Measurements from ENCODE around the gene KCP. TPM values are rescaled to one million over a fixed set of nuclear protein-coding genes. Genes with fewer than 3 reads are reported as not detected.
"Not testable (repeated sequence)": the region's sequence is repeated elsewhere in the genome, so short reads cannot be mapped to it uniquely, and the experiment has no call there.

KCP gene
- total RNA-seq, 1 donor from 2014 or later, result 0.16 TPM

GRCh38 chr7:128920913-128921582 lies 10.5 kb upstream of the KCP start:
- no peak for DNase-seq

DNA sequence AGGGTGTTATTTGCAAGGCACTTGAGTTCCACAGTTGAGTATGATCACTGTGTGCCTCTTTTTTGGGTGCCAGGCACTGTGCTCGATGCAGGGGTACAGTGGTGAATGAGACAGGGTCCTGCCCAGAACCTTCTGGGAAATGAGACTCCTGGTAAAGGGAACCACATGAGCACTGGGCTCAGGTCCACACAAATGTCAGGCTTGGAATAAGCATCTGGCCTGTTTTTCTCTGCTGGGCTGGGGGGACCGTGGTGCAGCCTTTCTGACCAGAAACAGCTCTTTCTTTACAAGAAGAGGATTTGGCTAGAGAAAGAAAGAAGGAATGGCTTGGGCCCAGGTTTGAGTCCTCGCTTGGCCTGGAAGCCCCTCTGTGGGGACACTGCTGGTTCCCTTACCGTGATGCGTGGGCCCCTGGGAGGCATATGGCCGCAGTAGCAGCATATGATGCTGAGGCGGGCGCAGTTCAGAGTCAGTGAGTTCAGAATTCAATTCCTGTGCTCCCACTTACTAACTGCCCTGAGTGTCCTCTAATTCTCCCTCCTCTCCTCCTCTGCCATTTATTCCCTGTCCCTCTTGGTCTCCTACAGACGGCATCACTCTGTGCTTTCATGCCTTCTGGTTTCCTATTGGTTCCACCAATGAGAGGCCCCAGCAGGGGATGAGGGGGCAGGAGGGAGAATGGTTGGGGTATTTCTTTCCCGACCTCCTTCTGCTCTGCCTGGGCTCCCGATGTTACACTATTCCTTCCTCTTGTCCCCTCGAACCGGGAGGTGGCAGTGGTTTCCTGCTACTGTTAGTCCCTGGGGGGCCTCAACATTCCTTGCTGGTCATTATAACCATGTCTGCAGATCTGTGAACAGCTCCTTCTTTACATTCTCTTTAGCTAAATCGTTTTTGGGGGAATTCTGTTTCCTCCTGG lies 9.6 kb upstream of the KCP start:
- no peak for DNase-seq

DNA sequence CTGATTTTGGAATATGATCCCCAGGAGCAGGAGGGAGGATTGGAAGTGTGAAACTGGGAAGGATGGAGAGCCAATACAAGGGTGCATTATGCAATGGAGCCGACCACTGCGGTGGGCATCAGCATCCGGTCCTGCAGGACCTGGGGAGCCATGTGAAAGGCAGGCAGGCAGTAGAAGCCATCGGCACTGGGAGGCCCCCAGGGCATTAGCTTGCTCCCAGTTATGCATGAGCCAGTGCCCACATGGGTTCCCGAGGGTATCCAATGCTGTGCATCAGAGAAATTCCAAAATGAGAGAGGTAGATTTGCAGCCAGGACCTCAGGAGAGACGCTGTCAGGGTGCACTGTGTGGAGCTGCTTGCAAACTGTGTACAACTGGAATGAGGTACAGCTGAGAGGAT lies 8.7 kb upstream of the KCP start:
- DNase-seq, result no peak

- DNase-seq, result no peak
Measured at GRCh38 chr7:128918016-128918665, 7.6 kb upstream of the KCP start.

DNA sequence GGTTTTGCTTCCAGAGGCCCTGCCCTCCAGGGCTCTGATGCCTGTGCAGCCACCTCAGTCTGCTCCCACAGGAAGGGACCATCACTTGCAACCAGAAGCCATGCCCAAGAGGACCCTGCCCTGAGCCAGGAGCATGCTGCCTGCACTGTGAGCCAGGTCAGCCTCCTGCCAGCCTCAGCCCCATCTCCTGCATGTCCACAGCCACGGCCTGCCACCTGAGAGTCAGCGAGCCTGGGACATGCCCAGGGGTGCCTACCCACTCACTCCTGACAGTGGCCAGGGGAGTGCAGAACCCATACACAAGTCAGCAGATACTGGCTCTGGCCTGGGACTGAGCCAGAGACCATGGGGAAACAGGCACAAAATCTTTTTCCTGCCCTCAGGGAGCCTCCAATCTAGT lies 6.6 kb upstream of the KCP start:
- no peak for DNase-seq

- DNase-seq, result no peak
Measured at GRCh38 chr7:128916643-128916915, 6.1 kb upstream of the KCP start.

DNA sequence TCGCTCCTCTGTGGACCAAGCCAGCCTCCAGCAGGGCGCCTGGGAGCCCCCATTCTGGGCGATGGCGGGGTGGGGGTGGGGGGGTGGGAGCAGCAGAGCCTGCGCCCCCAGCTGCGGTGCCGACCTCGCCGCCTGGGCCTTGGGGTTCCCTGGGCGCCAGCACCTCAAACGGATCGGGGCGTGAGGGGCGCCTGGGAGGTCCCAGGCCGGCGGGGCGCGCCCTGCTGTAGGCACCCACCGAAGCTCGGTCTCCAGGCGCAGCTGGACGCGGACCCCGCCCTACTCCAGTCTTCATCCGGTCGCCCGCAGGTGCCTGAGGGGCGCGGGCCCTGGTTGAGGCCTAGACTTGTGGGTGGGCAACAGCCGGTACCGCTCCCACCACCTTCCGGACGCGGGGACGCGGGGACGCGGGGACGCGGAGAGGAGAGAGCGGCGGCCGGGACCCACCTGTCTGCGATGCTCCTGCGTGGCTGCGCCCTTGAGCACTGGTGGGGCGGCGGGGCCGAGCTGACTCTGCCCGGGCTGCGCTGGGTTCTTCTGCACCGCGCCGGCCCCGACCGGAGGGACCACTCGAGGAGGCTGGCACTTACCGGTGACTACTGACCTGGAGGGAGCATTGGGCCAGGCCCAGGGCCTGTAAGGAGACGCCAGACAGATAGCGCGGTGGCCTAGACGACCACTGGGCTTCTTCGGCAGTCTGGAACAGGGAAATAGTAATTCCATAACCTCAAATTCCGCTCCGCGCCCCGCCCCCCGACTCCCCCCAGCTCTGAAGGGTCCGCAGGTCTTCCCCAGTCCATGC lies 5.5 kb upstream of the KCP start:
- no peak for DNase-seq

DNA sequence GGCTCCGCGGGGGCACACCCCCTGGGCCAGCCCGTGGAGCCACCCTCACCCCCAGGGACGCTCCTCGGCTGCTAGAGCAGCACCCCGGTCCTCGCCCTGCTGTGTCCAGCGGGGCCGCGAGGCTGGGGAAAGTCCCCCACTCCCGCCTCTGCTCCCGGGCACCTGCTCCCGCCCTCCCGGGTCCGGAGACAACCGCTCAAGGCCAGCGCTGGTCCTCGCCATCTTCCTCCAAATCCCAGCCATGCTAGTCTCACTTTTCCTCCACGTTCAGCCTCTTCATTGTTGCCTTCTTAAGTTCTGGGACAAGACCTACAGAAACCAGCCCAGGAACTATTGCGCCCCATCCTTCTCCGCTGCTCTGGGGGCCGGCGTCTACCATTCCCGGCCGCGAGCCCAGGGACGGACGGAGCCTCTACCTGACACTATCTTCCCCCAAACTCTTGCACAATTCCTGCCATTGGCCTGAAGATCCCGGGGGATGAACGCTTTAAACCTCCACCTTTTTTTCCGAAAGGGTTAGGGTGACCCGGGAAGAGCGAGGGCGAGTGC lies 4.8 kb upstream of the KCP start:
- no peak for DNase-seq

DNA sequence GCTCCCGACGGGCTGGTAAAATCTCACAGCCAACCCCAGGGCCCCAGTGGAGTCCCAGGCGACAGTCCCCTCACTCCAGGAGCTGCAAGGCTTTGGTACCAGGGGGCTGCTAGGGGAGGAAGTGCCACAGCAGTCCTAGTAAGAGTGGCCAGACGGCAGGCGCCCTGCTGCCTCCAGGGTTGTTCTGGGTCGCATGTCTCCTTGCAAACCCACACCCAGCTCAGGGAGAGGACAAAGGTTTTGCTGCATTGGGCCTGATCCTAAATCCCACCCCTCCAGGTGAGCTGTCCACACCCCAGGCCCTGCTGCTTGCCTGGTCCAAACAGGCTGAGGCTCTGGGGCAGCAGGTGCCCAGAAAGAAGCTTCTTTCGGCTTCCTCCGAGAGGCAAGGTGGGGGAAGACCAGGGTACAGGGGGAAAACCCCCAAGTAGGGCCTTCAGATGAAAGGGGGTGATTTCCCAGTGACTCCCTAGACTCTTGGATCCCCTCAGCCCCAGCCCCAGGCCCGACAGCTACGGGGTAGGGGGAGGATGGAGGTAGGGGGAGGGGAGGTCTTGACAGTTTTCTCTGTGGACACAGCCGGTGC lies 4.2 kb upstream of the KCP start:
- no peak for DNase-seq

DNA sequence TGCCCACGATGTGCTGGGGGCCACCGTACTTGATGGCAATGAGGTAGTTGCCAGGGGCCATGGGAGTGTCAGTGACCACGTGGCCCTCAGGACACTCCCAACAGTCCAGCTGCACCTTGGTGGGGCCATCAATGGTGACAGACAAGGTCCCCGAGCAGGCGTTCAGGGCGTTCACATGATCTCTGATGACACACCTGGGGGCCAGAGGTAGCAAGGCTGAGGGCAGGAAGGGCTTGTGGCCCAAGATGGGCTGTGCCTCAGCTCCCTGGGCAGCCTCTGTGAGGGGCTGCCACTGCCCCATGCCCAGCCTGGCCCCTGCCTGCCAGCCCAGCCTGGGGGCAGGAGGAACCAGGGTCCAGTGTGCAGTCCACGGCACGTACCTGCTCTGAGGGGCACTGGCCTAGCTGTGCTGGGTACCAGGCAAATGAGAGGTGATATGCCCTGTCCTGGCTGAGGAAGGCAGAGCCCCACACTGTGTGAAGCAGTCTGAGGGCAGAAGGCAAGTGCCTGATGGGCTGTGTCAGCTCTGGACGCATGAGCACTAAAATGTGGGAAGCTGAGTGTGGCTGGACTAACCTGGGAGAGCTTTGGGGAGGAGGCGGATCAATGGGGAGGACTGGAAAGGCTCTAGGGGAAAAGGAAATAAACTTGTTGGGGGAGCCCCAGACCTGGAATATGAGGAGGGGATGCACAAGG lies 3.5 kb upstream of the KCP start:
- no peak for DNase-seq

DNA sequence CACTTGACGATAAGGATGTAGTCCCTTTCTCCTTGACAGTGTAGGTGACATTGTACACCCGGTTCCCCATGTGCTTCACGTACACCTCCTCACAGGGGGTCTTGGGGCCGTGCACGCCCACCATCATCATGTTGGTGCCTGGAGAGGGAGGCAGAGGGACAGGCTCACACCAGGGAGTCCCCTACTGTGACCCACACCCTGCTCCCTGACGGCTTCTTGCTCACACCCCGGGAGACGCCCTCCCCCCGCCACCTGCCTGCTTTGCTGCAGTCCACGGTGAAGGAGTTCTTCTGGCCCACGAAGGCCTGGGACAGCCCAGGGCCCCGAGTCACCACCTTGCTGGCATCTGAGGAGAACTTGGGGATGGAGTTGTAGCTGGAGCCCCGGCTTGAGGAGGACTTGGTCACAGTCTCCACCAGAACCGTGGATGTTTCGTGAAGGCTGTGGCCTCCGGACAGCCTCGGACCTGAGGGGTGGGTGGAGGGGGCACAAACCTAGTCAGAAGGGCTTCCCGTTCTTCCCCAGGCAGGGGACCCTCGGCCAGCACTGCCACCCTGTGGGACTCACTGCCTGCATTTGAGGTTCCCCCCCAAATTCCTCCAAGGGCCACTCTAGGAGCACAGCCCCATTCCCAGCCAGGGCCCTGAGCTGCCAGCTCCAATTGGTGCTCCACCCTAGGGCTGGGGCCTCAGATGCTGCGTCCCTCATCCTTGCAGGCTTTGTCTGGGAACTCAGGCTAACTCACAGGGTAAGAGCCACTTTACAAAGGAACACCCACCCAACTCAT lies 2.4 kb upstream of the KCP start:
- not testable (repeated sequence) for DNase-seq

GRCh38 chr7:128912281-128912680 lies 1.8 kb upstream of the KCP start:
- DNase-seq, result no peak

- no peak for DNase-seq
Measured at GRCh38 chr7:128911423-128912031, 1.0 kb upstream of the KCP start.

GRCh38 chr7:128909625-128910568 lies 612 bp downstream of the KCP start:
- DNase-seq, result no peak

- no peak for DNase-seq
Measured at GRCh38 chr7:128908750-128909624, 1.5 kb downstream of the KCP start.

GRCh38 chr7:128906766-128907559 lies 3.5 kb downstream of the KCP start:
- DNase-seq, result no peak

Data from occipital lobe (tissue), 2 donors.